Pancreas (tissue), 10 donors: ENCODE results near the gene IL11. TPM values are rescaled to one million over a fixed set of nuclear protein-coding genes. Genes with fewer than 3 reads are reported as not detected.

Experiments
- ATAC-seq, 4 donors: fragments of 200-7000 bp; cut with Tn5 transposase; one replicate each; pipeline versions ENCODE4 v1.8.0 to v1.9.1; 2020; ENCODE audit warnings: mild to moderate bottlenecking in 4 of 4, moderate library complexity in 4 of 4
- DNase-seq, 6 donors: peaks; one replicate each; pipeline ENCODE4 v3.0.0-alpha.2; 2020
- FAIRE-seq: peaks from 2 replicates; lab custom pipeline; 2012; peaks lifted over from hg19 to GRCh38; lab: Jason Lieb, UNC
- H3K27ac ChIP-seq, 4 donors: fragments of 200-600 bp; sonication (generic); 1 replicate in 3 of 4; 2 replicates in 1 of 4; pipeline versions ENCODE4 v1.5.0 to v1.8.0; 2020
- H3K27me3 ChIP-seq, 4 donors: fragments of 200-600 bp; one replicate each; pipeline ENCODE4 v1.8.0; 2021
- H3K36me3 ChIP-seq, 3 donors: fragments of 200-600 bp; sonication (generic) in 1 of 3; one replicate each; pipeline versions ENCODE4 v1.5.0 to v1.8.0; 2020 to 2021
- H3K4me1 ChIP-seq, 3 donors: fragments of 200-600 bp; one replicate each; pipeline ENCODE4 v1.8.0; 2021
- H3K4me3 ChIP-seq, 4 donors: fragments of 200-600 bp; sonication (generic) in 2 of 4; one replicate each; pipeline versions ENCODE4 v1.5.0 to v1.8.0; 2020 to 2021
- H3K9me3 ChIP-seq, 4 donors: fragments of 200-600 bp; one replicate each; pipeline ENCODE4 v1.8.0; 2021
- CTCF ChIP-seq, 4 donors: fragments of 200-600 bp; sonication (generic) in 3 of 4; IDR thresholded peaks; one replicate each; pipeline versions ENCODE4 v1.5.0 to v1.8.0; 2021; ENCODE audit warnings: antibody characterized with exemption in 4 of 4
- WGBS, 2 donors: extraction: QIAGEN DNeasy Blood & Tissue Kit; methylation state at CpG; one replicate each; pipeline ENCODE4 v1.1.7; 2013; 5-methylcytosine and 5-hydroxymethylcytosine counted together
- intact Hi-C, 3 donors: fragments of 100-400 bp; cut with DNase I; formaldehyde crosslinking; loops; one replicate each; pipeline versions ENCODE4 v1.11.1 to v1.14.2; 2022
- polyA plus RNA-seq, 2 donors: library from polyadenylated mRNA; stranded (reverse); fragments of 200-250 nt; gene quantifications; one replicate each; pipeline ENCODE4 v1.2.3, GENCODE V29; 2013
- total RNA-seq, 6 donors: library from RNA; stranded (reverse); fragmentation: NEBNext Ultra II Directional in 4 of 6; extraction: Animal tissue kit (Norgen Biotek cat#: 25700) in 4 of 6; gene quantifications; one replicate each; pipeline versions ENCODE4 v1.2.1 to v1.2.4, GENCODE V29; 2021 to 2023
- donor health status: healthy with polysubstance abuse.
- donor health status: DM: no; HTN: no; CAD: no; lungs with moderate emphysema.
- donor health status: DM: no; HTN: no; CAD: no.
- donor health status: control.
- donor health status: control.
- donor health status: Bipolar disorder and iron deficiency.
- donor health status: DM: yes; HTN: yes; CAD: no.
- donor health status: DM: no; HTN: no; CAD: no.
- donor health status: DM: no; HTN: no; CAD: no.
- donor health status: DM: yes; HTN: yes; CAD: no.

IL11 gene
- total and polyA plus RNA-seq, 8 donors: 0.16 to 0.41 (median 0.20) TPM; not detected in 3

- ATAC-seq (no peak), DNase-seq (no peak), FAIRE-seq (no peak)
- no peaks in the 10 kb centered on the region for H3K36me3 ChIP-seq
- intact Hi-C loops: no loop called here
- no peak for TF ChIP-seq CTCF (IDR thresholded peaks at IDR 0.05)
- whole genome bisulfite sequencing, 2 donors: 42 to 44% methylated on average over 25 of the region's 25 CpGs
- H3K9me3 ChIP-seq: no peaks in the 10 kb centered on the region
- peaks cover 0 to 3% (median 0%) of the 10 kb centered on the region in 3 donors for H3K4me1 ChIP-seq
- no peak overlapping the region for H3K4me3 ChIP-seq
- no peak overlapping the region for H3K27ac ChIP-seq
- H3K27me3 ChIP-seq: peaks cover 0 to 5% (median 0%) of the 10 kb centered on the region in 4 donors
These were observed 17.6 kb downstream of the IL11 start for GRCh38 chr19:55352549-55353145.

DNA sequence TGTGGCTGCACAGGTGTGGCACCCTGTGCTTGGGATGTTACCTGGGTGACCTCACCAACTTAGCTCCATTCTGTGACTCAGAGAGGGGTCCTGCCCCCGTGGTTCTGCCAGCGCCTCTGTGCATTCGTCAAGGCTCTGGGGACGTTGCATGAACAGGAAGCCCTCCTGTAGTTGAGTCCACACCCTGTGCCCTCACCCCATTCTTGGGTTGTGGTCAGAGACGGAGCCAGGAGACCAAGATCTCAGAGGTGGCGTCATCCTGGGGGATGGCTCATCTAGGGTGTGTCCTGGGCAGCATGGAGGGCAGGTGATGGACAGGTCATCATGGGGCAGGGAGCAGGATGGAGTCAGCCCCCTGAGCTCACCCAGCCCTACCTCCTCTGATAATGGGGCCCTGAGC lies 18.2 kb downstream of the IL11 start:
- Histone ChIP-seq H3K4me1 (peaks cover 0 to 3% (median 0%) of the 10 kb centered on the region in 3 donors), H3K36me3 (no peaks in the 10 kb centered on the region), H3K9me3 (no peaks in the 10 kb centered on the region), H3K27me3 (peaks cover 0 to 5% (median 0%) of the 10 kb centered on the region in 4 donors), H3K4me3 (no peak overlapping the region), H3K27ac (no peak overlapping the region)
- intact Hi-C loops: no loop called here
- WGBS, 2 donors: 61 to 66% methylated on average over 6 of the region's 6 CpGs
- DNase-seq: no peak
- no peak for FAIRE-seq
- ATAC-seq: no peak
- TF ChIP-seq CTCF (IDR thresholded peaks at IDR 0.05): no peak

DNA sequence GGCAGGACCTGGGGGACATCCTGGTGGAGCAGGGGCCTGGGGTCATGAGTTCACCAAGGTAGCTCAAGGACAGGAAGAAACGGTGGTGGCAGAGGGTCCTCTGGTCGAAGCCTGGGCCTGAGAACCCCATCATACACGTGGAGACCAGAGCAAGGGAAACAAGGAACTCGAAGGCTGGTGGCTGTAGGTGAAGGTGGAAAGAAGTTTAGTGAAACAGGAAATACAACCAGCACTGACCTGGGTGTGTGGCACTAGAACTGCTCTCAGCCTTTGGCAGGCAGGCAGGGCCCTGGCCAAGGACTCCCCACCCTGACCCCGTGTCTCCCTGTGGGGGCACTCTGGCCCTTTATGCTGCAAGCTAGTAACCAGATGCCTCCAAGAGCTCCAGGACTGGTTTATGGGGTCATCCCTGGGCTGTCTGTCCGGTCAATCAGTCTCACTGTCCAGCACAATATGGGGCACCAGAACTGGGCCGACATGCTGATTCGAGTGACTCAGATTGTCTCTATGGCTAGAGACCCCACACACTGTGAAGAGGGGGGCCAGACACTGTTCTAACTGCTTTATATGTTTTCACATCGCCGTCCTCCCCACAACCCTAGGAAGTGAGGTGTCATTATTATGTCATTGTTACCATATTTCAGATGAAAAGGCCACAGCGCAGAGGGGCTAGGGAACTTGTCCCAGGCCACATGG lies 19.5 kb downstream of the IL11 start:
- H3K9me3 ChIP-seq: no peaks in the 10 kb centered on the region
- no peak overlapping the region for H3K27ac ChIP-seq
- no peak for TF ChIP-seq CTCF (IDR thresholded peaks at IDR 0.05)
- peaks cover 0 to 5% (median 0%) of the 10 kb centered on the region in 4 donors for H3K27me3 ChIP-seq
- 58 to 59% methylated on average over 11 of the region's 11 CpGs for WGBS, 2 donors
- no peak overlapping the region for H3K4me3 ChIP-seq
- ATAC-seq: no peak
- no peak for DNase-seq
- intact Hi-C loops: no loop called here
- no peaks in the 10 kb centered on the region for H3K36me3 ChIP-seq
- FAIRE-seq: no peak
- peaks cover 0 to 3% (median 0%) of the 10 kb centered on the region in 3 donors for H3K4me1 ChIP-seq

GRCh38 chr19:55348317-55349034 lies 21.8 kb downstream of the IL11 start:
- WGBS, 2 donors: 78% methylated on average over 22 of the region's 22 CpGs
- Histone ChIP-seq H3K4me1 (peaks cover 0 to 1% (median 0%) of the 10 kb centered on the region in 3 donors), H3K27me3 (peaks cover 0 to 2% (median 0%) of the 10 kb centered on the region in 4 donors), H3K9me3 (no peaks in the 10 kb centered on the region), H3K27ac (no peak overlapping the region), H3K4me3 (no peak overlapping the region), H3K36me3 (no peaks in the 10 kb centered on the region)
- intact Hi-C loops: no loop called here
- FAIRE-seq: no peak
- TF ChIP-seq CTCF (IDR thresholded peaks at IDR 0.05): no peak
- peak in 1 of 6 donors; percentile 48 for DNase-seq
- no peak for ATAC-seq
